ENCODE data around the gene LRP6. TPM values are rescaled to one million over a fixed set of nuclear protein-coding genes. Genes with fewer than 3 reads are reported as not detected.

The LRP6 gene
- total RNA-seq, 1 donor from 2014 or later = 55.8 TPM

- H3K27me3 ChIP-seq = no peaks in the 10 kb centered on the region
- DNase-seq = no peak
- no peak for ATAC-seq
- H3K4me1 ChIP-seq = peaks cover 10% of the 10 kb centered on the region
- no peaks in the 10 kb centered on the region for H3K9me3 ChIP-seq
- H3K4me3 ChIP-seq = no peak overlapping the region
- TF ChIP-seq CTCF (IDR thresholded peaks at IDR 0.05) = no peak
- intact Hi-C loops (cut with DNase I) = no loop called here
- H3K27ac ChIP-seq = no peak overlapping the region
- no peaks in the 10 kb centered on the region for H3K36me3 ChIP-seq
Observed at GRCh38 chr12:12182703-12183365, 84.0 kb downstream of the LRP6 start.

GRCh38 chr12:12181511-12181910 is 85.3 kb downstream of the LRP6 start:
- DNase-seq = no peak
- Histone ChIP-seq H3K27ac (no peak overlapping the region), H3K4me3 (no peak overlapping the region), H3K27me3 (no peaks in the 10 kb centered on the region), H3K4me1 (peaks cover 9% of the 10 kb centered on the region), H3K9me3 (no peaks in the 10 kb centered on the region), H3K36me3 (no peaks in the 10 kb centered on the region)
- intact Hi-C loops (cut with DNase I) = no loop called here
- ATAC-seq = no peak
- no peak for TF ChIP-seq CTCF (IDR thresholded peaks at IDR 0.05)

- Histone ChIP-seq H3K4me3 (no peak overlapping the region), H3K9me3 (no peaks in the 10 kb centered on the region), H3K27me3 (no peaks in the 10 kb centered on the region), H3K4me1 (peaks cover 6% of the 10 kb centered on the region), H3K36me3 (no peaks in the 10 kb centered on the region), H3K27ac (no peak overlapping the region)
- TF ChIP-seq CTCF (IDR thresholded peaks at IDR 0.05) = no peak
- no peak for ATAC-seq
- DNase-seq = no peak
- intact Hi-C loops (cut with DNase I) = no loop called here
Observed at GRCh38 chr12:12180575-12180974, 86.3 kb downstream of the LRP6 start.

GRCh38 chr12:12180136-12180535 is 86.7 kb downstream of the LRP6 start:
- no peak for ATAC-seq
- no peak overlapping the region for H3K27ac ChIP-seq
- no peaks in the 10 kb centered on the region for H3K27me3 ChIP-seq
- intact Hi-C loops (cut with DNase I) = no loop called here
- no peaks in the 10 kb centered on the region for H3K36me3 ChIP-seq
- no peak for DNase-seq
- H3K4me3 ChIP-seq = no peak overlapping the region
- H3K9me3 ChIP-seq = no peaks in the 10 kb centered on the region
- peaks cover 6% of the 10 kb centered on the region for H3K4me1 ChIP-seq
- no peak for TF ChIP-seq CTCF (IDR thresholded peaks at IDR 0.05)

- Histone ChIP-seq H3K4me3 (no peak overlapping the region), H3K27me3 (no peaks in the 10 kb centered on the region), H3K4me1 (peaks cover 6% of the 10 kb centered on the region), H3K36me3 (no peaks in the 10 kb centered on the region), H3K27ac (no peak overlapping the region), H3K9me3 (no peaks in the 10 kb centered on the region)
- ATAC-seq (no peak), DNase-seq (no peak)
- no peak for TF ChIP-seq CTCF (IDR thresholded peaks at IDR 0.05)
- intact Hi-C loops (cut with DNase I) = no loop called here
Observed at GRCh38 chr12:12178559-12178958, 88.3 kb downstream of the LRP6 start.

- no peak for TF ChIP-seq CTCF (IDR thresholded peaks at IDR 0.05)
- ATAC-seq = no peak
- no peak overlapping the region for H3K27ac ChIP-seq
- H3K9me3 ChIP-seq = no peaks in the 10 kb centered on the region
- no peak for DNase-seq
- H3K4me3 ChIP-seq = no peak overlapping the region
- no peaks in the 10 kb centered on the region for H3K4me1 ChIP-seq
- intact Hi-C loops (cut with DNase I) = no loop called here
- no peaks in the 10 kb centered on the region for H3K36me3 ChIP-seq
- H3K27me3 ChIP-seq = no peaks in the 10 kb centered on the region
Observed at GRCh38 chr12:12176402-12176801, 90.4 kb downstream of the LRP6 start.
